SK-N-SH (cell line): ENCODE data around the gene PPP2R2B. TPM values are rescaled to one million over a fixed set of nuclear protein-coding genes. Genes with fewer than 3 reads are reported as not detected.

Source experiments
- CTCF ChIA-PET: fragments of 300-600, 350-600 bp; formaldehyde crosslinking; extraction: SDS; loops from one replicate; lab custom pipeline; 2021; lab: Yijun Ruan, JAX
- POLR2A ChIA-PET: fragments of 350-600 bp; sonication (Branson Sonifier 250); formaldehyde crosslinking; extraction: SDS; loops from one replicate; lab custom pipeline; 2020; ENCODE audit warnings: antibody characterized with exemption, inconsistent platforms; lab: Yijun Ruan, JAX
- DNase-seq: peaks from one replicate; pipeline ENCODE4 v3.0.0; 2012
- H2AFZ ChIP-seq: fragments of 200-600 bp; sonication (generic); 2 replicates; pipeline ENCODE4 v1.8.1; 2016; ENCODE audit warnings: antibody characterized with exemption, mild to moderate bottlenecking, low read depth
- H3F3A ChIP-seq: fragments of 200-600 bp; sonication (generic); replicated peaks from 2 replicates; pipeline ENCODE3; 2016; ENCODE audit warnings: antibody characterized with exemption, mild to moderate bottlenecking; ENCODE audit not compliant: insufficient read depth
- H3K27ac ChIP-seq, 2 experiments: fragments of 200-500 bp in 1 of 2; fragments of 200-600 bp in 1 of 2; sonication (Bioruptor generic) in 1 of 2; sonication (generic), shearing (Covaris generic) in 1 of 2; 2 replicates each; pipeline versions ENCODE4 v1.5.1 to v1.6.1; 2014 to 2016; ENCODE audit warnings: low read depth in 2 of 2, inconsistent platforms in 1 of 2, low read length in 1 of 2, mild to moderate bottlenecking in 1 of 2, mixed read lengths in 1 of 2
- H3K27me3 ChIP-seq: fragments of 200-600 bp; sonication (generic), shearing (Covaris generic); 2 replicates; pipeline ENCODE4 v1.6.1; 2016; ENCODE audit warnings: mixed run types; ENCODE audit not compliant: insufficient read depth
- H3K36me3 ChIP-seq, 2 experiments: fragments of 200-500 bp in 1 of 2; fragments of 200-600 bp in 1 of 2; sonication (Bioruptor generic) in 1 of 2; sonication (generic) in 1 of 2; replicated peaks in 1 of 2; 2 replicates each; pipeline versions ENCODE3 to v1.5.1; 2014 to 2016; ENCODE audit warnings: low read length in 1 of 2, mild to moderate bottlenecking in 1 of 2; ENCODE audit not compliant: insufficient read depth in 2 of 2, control insufficient read depth in 1 of 2
- H3K4me1 ChIP-seq, 2 experiments: fragments of 200-500 bp in 1 of 2; fragments of 200-600 bp in 1 of 2; sonication (Bioruptor generic) in 1 of 2; sonication (generic), shearing (Covaris generic) in 1 of 2; 2 replicates each; pipeline versions ENCODE4 v1.5.1 to v1.6.1; 2014 to 2016; ENCODE audit warnings: low read depth in 1 of 2, low read length in 1 of 2, mixed run types in 1 of 2; ENCODE audit not compliant: insufficient read depth in 2 of 2, control insufficient read depth in 1 of 2
- H3K4me2 ChIP-seq: fragments of 200-600 bp; sonication (generic), shearing (Covaris generic); 2 replicates; pipeline ENCODE4 v1.6.1; 2017; ENCODE audit warnings: mixed run types
- H3K4me3 ChIP-seq, 2 experiments: fragments of 200-500 bp in 1 of 2; fragments of 200-600 bp in 1 of 2; sonication (Bioruptor generic) in 1 of 2; sonication (generic), shearing (Covaris generic) in 1 of 2; 2 replicates each; pipeline versions ENCODE4 v1.5.1 to v1.8.1; 2014 to 2016; ENCODE audit warnings: low read depth in 2 of 2, inconsistent platforms in 1 of 2, low read length in 1 of 2, mild to moderate bottlenecking in 1 of 2, mixed read lengths in 1 of 2, moderate library complexity in 1 of 2
- H3K79me2 ChIP-seq: fragments of 200-600 bp; sonication (generic); 2 replicates; pipeline ENCODE4 v1.8.1; 2017; ENCODE audit warnings: mild to moderate bottlenecking; ENCODE audit not compliant: insufficient read depth
- H3K9ac ChIP-seq: fragments of 200-600 bp; sonication (generic); 2 replicates; pipeline ENCODE4 v1.6.1; 2017; ENCODE audit warnings: mixed run types
- H3K9me2 ChIP-seq: fragments of 200-600 bp; sonication (generic); 2 replicates; pipeline ENCODE4 v1.6.1; 2017; ENCODE audit warnings: mixed run types
- H3K9me3 ChIP-seq: fragments of 200-600 bp; sonication (generic); 2 replicates; pipeline ENCODE4 v1.6.1; 2017; ENCODE audit warnings: mixed run types, mild to moderate bottlenecking, moderate library complexity
- H4K20me1 ChIP-seq: fragments of 200-600 bp; sonication (generic); 2 replicates; pipeline ENCODE4 v1.6.1; 2017; ENCODE audit warnings: mild to moderate bottlenecking, mixed run types; ENCODE audit not compliant: insufficient read depth
- EZH2phosphoT487 ChIP-seq: fragments of 200-600 bp; sonication (generic); IDR thresholded peaks from 2 replicates; pipeline ENCODE4 v1.6.1; 2017; ENCODE audit warnings: low read depth, mixed run types, mild to moderate bottlenecking, antibody characterized with exemption, moderate library complexity, borderline replicate concordance
- GATA2 ChIP-seq: sonication (generic); formaldehyde crosslinking; IDR thresholded peaks from 2 replicates; pipeline ENCODE4 v1.5.0; 2020; ENCODE audit warnings: mild to moderate bottlenecking, missing genetic modification reagents
- IRF3 ChIP-seq: fragments of 150-350 bp; IDR thresholded peaks from 2 replicates; pipeline ENCODE4 v1.6.1; 2016; ENCODE audit warnings: mild to moderate bottlenecking, low read depth, low read length
- JUND ChIP-seq: IDR thresholded peaks from 2 replicates; pipeline ENCODE4 v1.4.0; 2012
- MEF2A ChIP-seq: IDR thresholded peaks from 2 replicates; pipeline ENCODE4 v1.4.0; 2012; ENCODE audit warnings: low read depth, borderline replicate concordance
- MXI1 ChIP-seq: IDR thresholded peaks from 2 replicates; pipeline ENCODE4 v1.6.1; 2012; ENCODE audit warnings: mild to moderate bottlenecking, low read depth, low read length, improper control_type of control experiment
- NFIC ChIP-seq: IDR thresholded peaks from 2 replicates; pipeline ENCODE4 v1.4.0; 2012; ENCODE audit warnings: borderline replicate concordance
- PBX3 ChIP-seq: IDR thresholded peaks from 2 replicates; pipeline ENCODE4; 2012
- USF2 ChIP-seq: fragments of 150-350 bp; IDR thresholded peaks from 2 replicates; pipeline ENCODE4 v1.6.1; 2017; ENCODE audit warnings: antibody characterized with exemption, low read length, low read depth, borderline replicate concordance
- ZBTB33 ChIP-seq: IDR thresholded peaks from 2 replicates; pipeline ENCODE4 v1.4.0; 2012; ENCODE audit warnings: low read depth, borderline replicate concordance
- WGBS: methylation state at CpG from one replicate; pipeline ENCODE4 v1.1.6; 2017; ENCODE audit warnings: low lambda C conversion rate; 5-methylcytosine and 5-hydroxymethylcytosine counted together
- polyA plus RNA-seq, 3 experiments: library from polyadenylated mRNA; depleted of rRNA; stranded (reverse); fragments of >200 nt; gene quantifications; 2 replicates each; pipeline ENCODE4 v1.2.3, GENCODE V29; 2012

Gene PPP2R2B
- polyA plus RNA-seq, 1 of the 3 experiments (the other 2 are of a cell fraction) = 11.4 TPM

- no peaks in the 10 kb centered on the region for H4K20me1 ChIP-seq
- WGBS = 63% methylated on average over 1 of the region's 1 CpG
- no peaks in the 10 kb centered on the region for H3K4me1 ChIP-seq
- H3K27ac ChIP-seq = no peak overlapping the region
- TF ChIP-seq NFIC (no peak), IRF3 (no peak), JUND (no peak)
- no peak for DNase-seq
- no peak overlapping the region for H3K4me2 ChIP-seq
- no peaks in the 10 kb centered on the region for H3K27me3 ChIP-seq
- no peaks in the 10 kb centered on the region for H3K9me2 ChIP-seq
- no peaks in the 10 kb centered on the region for H3K79me2 ChIP-seq
- H3K4me3 ChIP-seq = no peak overlapping the region
- ChIA-PET POLR2A (no interaction called here), CTCF (interaction anchor here (0.7 kb wide), 1 partner anchor 250 kb away, joined by 3 read pairs; no protein-coding TSS in a partner anchor)
- no peak overlapping the region for H3K9ac ChIP-seq
- peaks cover 0 to 2% of the 10 kb centered on the region in 2 experiments for H3K36me3 ChIP-seq
- no peak overlapping the region for H2AFZ ChIP-seq
- H3K9me3 ChIP-seq = no peaks in the 10 kb centered on the region
- H3F3A ChIP-seq = no peaks in the 10 kb centered on the region
Measured at GRCh38 chr5:146848133-146848532, 30.4 kb downstream of the PPP2R2B start.

- POLR2A ChIA-PET = no interaction called here
- no peak overlapping the region for H3K9ac ChIP-seq
- H3K79me2 ChIP-seq = no peaks in the 10 kb centered on the region
- H2AFZ ChIP-seq = no peak overlapping the region
- H3K27ac ChIP-seq = no peak overlapping the region
- no peak overlapping the region for H3K4me2 ChIP-seq
- CTCF ChIA-PET = interaction anchor here (1.1 kb wide), 1 partner anchor 23 kb away, joined by 3 read pairs; no protein-coding TSS in a partner anchor
- H3F3A ChIP-seq = no peaks in the 10 kb centered on the region
- 58% methylated on average over 2 of the region's 2 CpGs for WGBS
- TF ChIP-seq MEF2A (no peak), EZH2phosphoT487 (no peak), ZBTB33 (no peak), MXI1 (no peak), NFIC (no peak), USF2 (no peak), GATA2 (CRISPR knock-in tag) (no peak), PBX3 (no peak)
- no peak overlapping the region for H3K4me3 ChIP-seq
- no peak for DNase-seq
- H4K20me1 ChIP-seq = no peaks in the 10 kb centered on the region
- no peaks in the 10 kb centered on the region for H3K9me2 ChIP-seq
- H3K36me3 ChIP-seq = no peaks in the 10 kb centered on the region
- no peaks in the 10 kb centered on the region for H3K27me3 ChIP-seq
- H3K4me1 ChIP-seq = no peaks in the 10 kb centered on the region
- H3K9me3 ChIP-seq = no peaks in the 10 kb centered on the region
Measured at GRCh38 chr5:146840016-146840415, 38.5 kb downstream of the PPP2R2B start.
